Measurements from ENCODE around the gene ANKRD39. TPM values are rescaled to one million over a fixed set of nuclear protein-coding genes. Genes with fewer than 3 reads are reported as not detected.
"Not testable (repeated sequence)": the region's sequence is repeated elsewhere in the genome, so short reads cannot be mapped to it uniquely, and the experiment has no call there.

ANKRD39 gene
- polyA plus RNA-seq, 1 experiment: 8.1 TPM

- no peak for TF ChIP-seq CTCF (IDR thresholded peaks at IDR 0.05; ENCODE audit: insufficient read depth, low read depth, low read length)
- Histone ChIP-seq H3K27me3 (ENCODE audit: control insufficient read depth, insufficient read depth, low read length) (no peaks in the 10 kb centered on the region), H3K4me3 (ENCODE audit: low read depth, low read length) (no peak overlapping the region), H3K36me3 (ENCODE audit: control insufficient read depth, insufficient read depth, low read length) (peaks cover 56% of the 10 kb centered on the region)
- POLR2A ChIA-PET: no interaction called here
- CTCF ChIA-PET: interaction anchor here (1.0 to 1.8 kb wide), 2 partner anchors 11 to 87 kb away, joined by 4 to 10 read pairs; no protein-coding TSS in a partner anchor
- DNase-seq (ENCODE audit: low read depth): no peak
Measured at GRCh38 chr2:96863575-96864342, 5.9 kb upstream of the ANKRD39 start.

- peaks cover 56% of the 10 kb centered on the region for H3K36me3 ChIP-seq (ENCODE audit: control insufficient read depth, insufficient read depth, low read length)
- CTCF ChIA-PET: interaction anchor here (1.0 to 1.8 kb wide), 2 partner anchors 12 to 88 kb away, joined by 4 to 10 read pairs; no protein-coding TSS in a partner anchor
- POLR2A ChIA-PET; H3K27me3 ChIP-seq (ENCODE audit: control insufficient read depth, insufficient read depth, low read length); DNase-seq (ENCODE audit: low read depth); H3K4me3 ChIP-seq (ENCODE audit: low read depth, low read length): not testable (repeated sequence)
Measured at GRCh38 chr2:96863056-96863455, 5.2 kb upstream of the ANKRD39 start.

GRCh38 chr2:96861074-96861473 is 3.3 kb upstream of the ANKRD39 start:
- no peaks in the 10 kb centered on the region for H3K27me3 ChIP-seq (ENCODE audit: control insufficient read depth, insufficient read depth, low read length)
- peaks cover 48% of the 10 kb centered on the region for H3K36me3 ChIP-seq (ENCODE audit: control insufficient read depth, insufficient read depth, low read length)
- no peak for TF ChIP-seq CTCF (IDR thresholded peaks at IDR 0.05; ENCODE audit: insufficient read depth, low read depth, low read length)
- H3K4me3 ChIP-seq (ENCODE audit: low read depth, low read length): no peak overlapping the region
- no peak for DNase-seq (ENCODE audit: low read depth)
- ChIA-PET POLR2A (no interaction called here), CTCF (interaction anchor here (1.9 kb wide), 1 partner anchor 89 kb away, joined by 8 read pairs; no protein-coding TSS in a partner anchor)

GRCh38 chr2:96860065-96861029 is 2.5 kb upstream of the ANKRD39 start:
- Histone ChIP-seq H3K27me3 (ENCODE audit: control insufficient read depth, insufficient read depth, low read length) (no peaks in the 10 kb centered on the region), H3K4me3 (ENCODE audit: low read depth, low read length) (no peak overlapping the region), H3K36me3 (ENCODE audit: control insufficient read depth, insufficient read depth, low read length) (peaks cover 42% of the 10 kb centered on the region)
- CTCF ChIA-PET: interaction anchor here (1.9 kb wide), 1 partner anchor 90 kb away, joined by 8 read pairs; no protein-coding TSS in a partner anchor
- DNase-seq (ENCODE audit: low read depth): no peak
- TF ChIP-seq CTCF (IDR thresholded peaks at IDR 0.05; ENCODE audit: insufficient read depth, low read depth, low read length): no peak
- POLR2A ChIA-PET: no interaction called here

GRCh38 chr2:96859681-96860064 is 1.9 kb upstream of the ANKRD39 start:
- Histone ChIP-seq H3K4me3 (ENCODE audit: low read depth, low read length) (no peak overlapping the region), H3K27me3 (ENCODE audit: control insufficient read depth, insufficient read depth, low read length) (no peaks in the 10 kb centered on the region), H3K36me3 (ENCODE audit: control insufficient read depth, insufficient read depth, low read length) (peaks cover 36% of the 10 kb centered on the region)
- POLR2A ChIA-PET: no interaction called here
- TF ChIP-seq CTCF (IDR thresholded peaks at IDR 0.05; ENCODE audit: insufficient read depth, low read depth, low read length): no peak
- CTCF ChIA-PET: interaction anchor here (1.2 to 2.4 kb wide), 2 partner anchors 87 to 253 kb away, joined by 4 to 13 read pairs; partner anchors contain the start of gene ANKRD36
- no peak for DNase-seq (ENCODE audit: low read depth)
